Keratinocyte (primary cell): ENCODE data around the gene BOLA1. TPM values are rescaled to one million over a fixed set of nuclear protein-coding genes. Genes with fewer than 3 reads are reported as not detected.

Experiments
- DNase-seq: peaks from one replicate; pipeline ENCODE4 v3.0.0-alpha.2; 2011; ENCODE audit warnings: low read depth, missing footprints, low spot score
- FAIRE-seq: peaks from 2 replicates; lab custom pipeline; 2011; peaks lifted over from hg19 to GRCh38; lab: Jason Lieb, UNC
- H2AFZ ChIP-seq: 2 replicates; pipeline ENCODE4 v1.6.0; 2012; ENCODE audit warnings: low read length, control low read depth, inconsistent platforms; ENCODE audit not compliant: control insufficient read depth
- H3K27ac ChIP-seq: 2 replicates; pipeline ENCODE4 v1.5.1; 2011; ENCODE audit warnings: low read length; ENCODE audit not compliant: control insufficient read depth, insufficient read depth
- H3K27me3 ChIP-seq: 3 replicates; pipeline ENCODE4 v1.6.0; 2011; ENCODE audit warnings: low read length; ENCODE audit not compliant: control insufficient read depth, insufficient read depth; ENCODE audit errors: extremely low read depth
- H3K36me3 ChIP-seq, 2 experiments: 2 replicates in 1 of 2; 3 replicates in 1 of 2; pipeline ENCODE4 v1.5.1; 2011; ENCODE audit warnings: low read length in 2 of 2, mild to moderate bottlenecking in 1 of 2; ENCODE audit not compliant: control insufficient read depth in 2 of 2, insufficient read depth in 2 of 2; ENCODE audit errors: extremely low read depth in 1 of 2
- H3K4me1 ChIP-seq: 3 replicates; pipeline ENCODE4 v1.5.1; 2011; ENCODE audit warnings: low read length; ENCODE audit not compliant: control insufficient read depth, insufficient read depth; ENCODE audit errors: extremely low read depth
- H3K4me2 ChIP-seq: 3 replicates; pipeline ENCODE4 v1.6.0; 2011; ENCODE audit warnings: low read depth, low read length; ENCODE audit not compliant: control insufficient read depth, insufficient read depth; ENCODE audit errors: extremely low read depth
- H3K4me3 ChIP-seq, 3 experiments: fragments of 200-600 bp in 1 of 3; sonication (generic) in 1 of 3; 2 replicates in 2 of 3; 3 replicates in 1 of 3; pipeline ENCODE4 v1.5.1; 2011 to 2016; ENCODE audit warnings: low read length in 3 of 3, mild to moderate bottlenecking in 3 of 3, control low read depth in 2 of 3, inconsistent platforms in 1 of 3, low read depth in 1 of 3, mixed read lengths in 1 of 3, mixed run types in 1 of 3, moderate library complexity in 1 of 3; ENCODE audit not compliant: control insufficient read depth in 2 of 3, insufficient read depth in 2 of 3; ENCODE audit errors: extremely low read depth in 1 of 3
- H3K79me2 ChIP-seq: 2 replicates; pipeline ENCODE4 v1.6.0; 2012; ENCODE audit warnings: low read length; ENCODE audit not compliant: control insufficient read depth, insufficient read depth
- H3K9ac ChIP-seq: 3 replicates; pipeline ENCODE4 v1.6.0; 2011; ENCODE audit warnings: low read length; ENCODE audit not compliant: control insufficient read depth, insufficient read depth; ENCODE audit errors: extremely low read depth
- H3K9me1 ChIP-seq: 3 replicates; pipeline ENCODE4 v1.6.0; 2011; ENCODE audit warnings: low read length; ENCODE audit not compliant: control insufficient read depth, insufficient read depth; ENCODE audit errors: extremely low read depth
- H3K9me3 ChIP-seq: 2 replicates; pipeline ENCODE4 v1.5.1; 2012; ENCODE audit warnings: low read depth, low read length; ENCODE audit not compliant: control insufficient read depth
- H4K20me1 ChIP-seq: 3 replicates; pipeline ENCODE4 v1.6.0; 2011; ENCODE audit warnings: low read length; ENCODE audit not compliant: control insufficient read depth, insufficient read depth; ENCODE audit errors: extremely low read depth
- EZH2 ChIP-seq: IDR thresholded peaks from one replicate; pipeline ENCODE4 v1.6.1; 2012; ENCODE audit warnings: inconsistent platforms, mild to moderate bottlenecking, low read length, moderate library complexity
- dilution Hi-C: fragments of 300-500 bp; cut with MboI; formaldehyde crosslinking; loops from one replicate; pipeline ENCODE4 v1.7.0; 2020; ENCODE audit warnings: low sequenced_read_pairs; ENCODE audit not compliant: extremely low pct_ligation_motif_present
- polyA plus RNA-seq, 5 experiments: library from polyadenylated mRNA; depleted of rRNA in 3 of 5; stranded (reverse) in 3 of 5; stranded (forward) in 1 of 5; unstranded in 1 of 5; fragments of >200 nt; gene quantifications; 1 replicate in 1 of 5; 2 replicates in 3 of 5; 3 replicates in 1 of 5; pipeline versions ENCODE4 v1.2.1 to v1.2.3, GENCODE V29; 2011 to 2012; ENCODE audit warnings: missing spikeins in 2 of 5, low read depth in 1 of 5, low replicate concordance in 1 of 5
- TF ChIP-seq, protein P1 (sequence below), 3 experiments: IDR thresholded peaks in 1 of 3; conservative IDR thresholded peaks in 1 of 3; optimal IDR thresholded peaks in 1 of 3; 2 replicates in 2 of 3; 3 replicates in 1 of 3; pipeline versions ENCODE3 to v1.5.1; 2011; ENCODE audit warnings: low read length in 3 of 3, mild to moderate bottlenecking in 3 of 3, moderate library complexity in 2 of 3, control low read depth in 1 of 3, inconsistent platforms in 1 of 3; ENCODE audit not compliant: insufficient read depth in 2 of 3; ENCODE audit errors: extremely low read depth in 1 of 3

Gene BOLA1
- polyA plus RNA-seq, 1 donor (not counting 4 experiments of a cell fraction or from before 2014, with no cell fraction given), result 13.8 TPM

DNA sequence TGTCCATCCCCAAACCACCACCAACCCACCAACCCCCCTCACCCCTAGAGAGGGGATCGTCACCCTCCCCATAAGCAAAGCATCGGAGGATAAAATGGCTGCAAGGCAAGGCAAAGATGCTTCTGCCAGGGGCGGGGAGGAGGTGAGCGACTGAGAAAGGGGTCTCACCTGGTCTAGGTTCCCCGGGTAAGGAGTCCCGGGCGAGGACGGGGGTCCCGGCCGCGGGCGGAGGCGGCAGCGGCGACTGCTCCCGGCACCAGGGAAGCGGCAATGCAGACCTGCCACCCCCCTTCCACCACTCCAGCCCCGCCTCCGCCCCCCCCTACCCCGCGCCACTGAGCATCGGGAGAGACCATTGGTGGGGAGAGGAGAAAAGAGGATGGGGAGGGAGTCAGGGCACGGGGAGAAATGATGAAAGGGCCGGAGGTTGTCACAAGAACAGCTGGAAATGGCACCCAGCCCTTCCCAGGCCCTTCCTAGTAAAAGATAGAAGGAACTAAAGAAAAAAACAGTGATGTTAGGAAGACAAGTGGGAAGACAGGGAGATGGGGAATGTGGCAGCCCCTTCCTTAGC lies 18.3 kb downstream of the BOLA1 start, which contains the start of gene SV2A:
Gene SV2A, minus strand, starts transcription at position 274 of the 574 bp plus-strand sequence. CDS start 4,004 bp downstream, outside the sequence.
- no peaks in the 10 kb centered on the region for H3K9me3 ChIP-seq
- H3K79me2 ChIP-seq, result no peaks in the 10 kb centered on the region
- no peak within 1 kb of the TSS for H3K27ac ChIP-seq
- TF ChIP-seq EZH2, result peak; percentile 38
- TF ChIP-seq, protein P1, sequence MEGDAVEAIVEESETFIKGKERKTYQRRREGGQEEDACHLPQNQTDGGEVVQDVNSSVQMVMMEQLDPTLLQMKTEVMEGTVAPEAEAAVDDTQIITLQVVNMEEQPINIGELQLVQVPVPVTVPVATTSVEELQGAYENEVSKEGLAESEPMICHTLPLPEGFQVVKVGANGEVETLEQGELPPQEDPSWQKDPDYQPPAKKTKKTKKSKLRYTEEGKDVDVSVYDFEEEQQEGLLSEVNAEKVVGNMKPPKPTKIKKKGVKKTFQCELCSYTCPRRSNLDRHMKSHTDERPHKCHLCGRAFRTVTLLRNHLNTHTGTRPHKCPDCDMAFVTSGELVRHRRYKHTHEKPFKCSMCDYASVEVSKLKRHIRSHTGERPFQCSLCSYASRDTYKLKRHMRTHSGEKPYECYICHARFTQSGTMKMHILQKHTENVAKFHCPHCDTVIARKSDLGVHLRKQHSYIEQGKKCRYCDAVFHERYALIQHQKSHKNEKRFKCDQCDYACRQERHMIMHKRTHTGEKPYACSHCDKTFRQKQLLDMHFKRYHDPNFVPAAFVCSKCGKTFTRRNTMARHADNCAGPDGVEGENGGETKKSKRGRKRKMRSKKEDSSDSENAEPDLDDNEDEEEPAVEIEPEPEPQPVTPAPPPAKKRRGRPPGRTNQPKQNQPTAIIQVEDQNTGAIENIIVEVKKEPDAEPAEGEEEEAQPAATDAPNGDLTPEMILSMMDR (optimal IDR thresholded peaks at IDR 0.05 in 1 of 3, IDR thresholded peaks at IDR 0.05 in 1 of 3, conservative IDR thresholded peaks at IDR 0.05 in 1 of 3; ENCODE audit: extremely low read depth in 1 of 3, insufficient read depth in 2 of 3, low read length in 3 of 3), result no peak
- no peaks in the 10 kb centered on the region for H3K9me1 ChIP-seq
- no peaks in the 10 kb centered on the region for H3K4me1 ChIP-seq
- H4K20me1 ChIP-seq, result no peaks in the 10 kb centered on the region
- FAIRE-seq (no peak), DNase-seq (no peak)
- H3K9ac ChIP-seq, result no peak within 1 kb of the TSS
- H3K4me3 ChIP-seq, result peak within 1 kb of the TSS in 1 of 3 experiments; percentile 26
- H3K27me3 ChIP-seq, result peaks cover 15% of the 10 kb centered on the region
- peaks cover 2 to 3% of the 10 kb centered on the region in 2 experiments for H3K36me3 ChIP-seq
- H3K4me2 ChIP-seq, result peak within 1 kb of the TSS; percentile 20
- dilution Hi-C loops, result no loop called here
- H2AFZ ChIP-seq, result peak within 1 kb of the TSS; percentile 56

DNA sequence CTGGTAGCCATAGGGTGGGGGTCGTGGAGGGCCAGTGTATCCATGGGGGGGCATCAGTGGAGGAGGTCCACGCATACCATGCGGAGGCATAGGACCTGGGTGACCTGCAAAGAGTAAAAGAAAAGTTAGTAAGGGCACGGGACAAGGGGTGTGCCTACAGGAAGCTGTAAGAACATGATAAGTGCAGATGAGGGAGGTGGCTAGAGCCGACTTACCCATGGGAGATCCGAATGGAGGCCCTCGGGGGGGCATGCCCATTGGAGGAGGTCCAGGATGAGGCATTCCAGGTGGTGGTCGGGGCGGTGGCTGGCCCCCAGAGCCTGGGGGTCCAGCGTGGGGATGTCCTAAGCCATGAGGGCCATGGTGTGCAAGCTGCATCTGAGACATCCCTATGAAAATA lies 24.3 kb downstream of the BOLA1 start:
- peaks cover 33% of the 10 kb centered on the region for H3K79me2 ChIP-seq
- H3K27ac ChIP-seq, result no peak overlapping the region
- H3K36me3 ChIP-seq, result peaks cover 29 to 35% of the 10 kb centered on the region in 2 experiments
- FAIRE-seq (no peak), DNase-seq (no peak)
- H4K20me1 ChIP-seq, result peaks cover 3% of the 10 kb centered on the region
- no peak overlapping the region for H3K4me3 ChIP-seq
- H3K9ac ChIP-seq, result no peak overlapping the region
- no peaks in the 10 kb centered on the region for H3K9me3 ChIP-seq
- dilution Hi-C loops, result no loop called here
- H2AFZ ChIP-seq, result no peak overlapping the region
- TF ChIP-seq, protein P1 (optimal IDR thresholded peaks at IDR 0.05 in 1 of 3, IDR thresholded peaks at IDR 0.05 in 1 of 3, conservative IDR thresholded peaks at IDR 0.05 in 1 of 3; ENCODE audit: extremely low read depth in 1 of 3, insufficient read depth in 2 of 3, low read length in 3 of 3), result no peak
- TF ChIP-seq EZH2, result no peak
- peaks cover 20% of the 10 kb centered on the region for H3K4me1 ChIP-seq
- H3K9me1 ChIP-seq, result no peaks in the 10 kb centered on the region
- no peak overlapping the region for H3K4me2 ChIP-seq
- H3K27me3 ChIP-seq, result peaks cover 2% of the 10 kb centered on the region
